ENCODE data around the gene TNFRSF18. TPM values are rescaled to one million over a fixed set of nuclear protein-coding genes. Genes with fewer than 3 reads are reported as not detected.

Gene TNFRSF18
- total RNA-seq, 1 donor from 2014 or later = not detected

DNA sequence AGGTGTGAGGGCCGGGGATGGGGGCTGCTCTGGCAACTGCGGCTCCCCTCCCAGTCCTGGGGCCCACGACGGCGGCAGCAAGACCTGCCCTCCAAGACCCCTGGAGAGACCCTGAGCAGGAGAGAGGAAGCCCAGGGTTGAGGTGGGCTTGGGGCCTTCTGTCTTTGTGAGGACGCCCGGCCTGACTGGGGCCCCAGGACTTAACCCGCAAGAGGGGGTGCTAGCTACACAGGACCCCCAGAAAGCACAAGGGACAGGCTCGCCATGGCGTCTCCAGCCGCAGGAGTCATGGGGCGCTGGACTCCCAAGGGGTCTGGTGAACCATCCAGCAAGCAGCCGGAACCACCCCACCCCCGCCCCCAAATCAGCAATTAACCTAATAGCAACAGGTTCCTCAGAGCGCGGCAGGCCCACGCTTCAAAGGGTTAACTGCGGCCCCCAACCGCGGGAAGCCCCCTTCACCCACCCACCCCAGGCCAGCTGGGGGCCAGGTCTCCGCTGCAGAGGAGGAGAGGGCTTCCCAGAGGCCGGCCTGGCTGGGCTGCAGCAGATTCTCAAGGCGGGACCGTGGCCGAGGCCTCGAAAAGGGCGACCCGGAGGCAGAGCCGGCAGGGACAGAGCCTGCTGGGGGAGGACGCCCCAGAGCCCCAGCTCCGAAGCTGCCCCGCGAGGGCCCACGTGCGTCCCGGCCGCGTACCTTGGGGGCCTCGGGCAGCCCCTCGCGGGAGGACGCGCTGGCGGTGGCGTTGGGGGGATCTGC lies 39.6 kb upstream of the TNFRSF18 start:
- Mint-ChIP-seq H3K9me3 (ENCODE audit: low read depth) (no peaks in the 10 kb centered on the region), H3K4me1 (ENCODE audit: low read depth) (peaks cover 1% of the 10 kb centered on the region)
- TF ChIP-seq, protein P1, sequence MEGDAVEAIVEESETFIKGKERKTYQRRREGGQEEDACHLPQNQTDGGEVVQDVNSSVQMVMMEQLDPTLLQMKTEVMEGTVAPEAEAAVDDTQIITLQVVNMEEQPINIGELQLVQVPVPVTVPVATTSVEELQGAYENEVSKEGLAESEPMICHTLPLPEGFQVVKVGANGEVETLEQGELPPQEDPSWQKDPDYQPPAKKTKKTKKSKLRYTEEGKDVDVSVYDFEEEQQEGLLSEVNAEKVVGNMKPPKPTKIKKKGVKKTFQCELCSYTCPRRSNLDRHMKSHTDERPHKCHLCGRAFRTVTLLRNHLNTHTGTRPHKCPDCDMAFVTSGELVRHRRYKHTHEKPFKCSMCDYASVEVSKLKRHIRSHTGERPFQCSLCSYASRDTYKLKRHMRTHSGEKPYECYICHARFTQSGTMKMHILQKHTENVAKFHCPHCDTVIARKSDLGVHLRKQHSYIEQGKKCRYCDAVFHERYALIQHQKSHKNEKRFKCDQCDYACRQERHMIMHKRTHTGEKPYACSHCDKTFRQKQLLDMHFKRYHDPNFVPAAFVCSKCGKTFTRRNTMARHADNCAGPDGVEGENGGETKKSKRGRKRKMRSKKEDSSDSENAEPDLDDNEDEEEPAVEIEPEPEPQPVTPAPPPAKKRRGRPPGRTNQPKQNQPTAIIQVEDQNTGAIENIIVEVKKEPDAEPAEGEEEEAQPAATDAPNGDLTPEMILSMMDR (IDR thresholded peaks at IDR 0.05) = no peak

DNA sequence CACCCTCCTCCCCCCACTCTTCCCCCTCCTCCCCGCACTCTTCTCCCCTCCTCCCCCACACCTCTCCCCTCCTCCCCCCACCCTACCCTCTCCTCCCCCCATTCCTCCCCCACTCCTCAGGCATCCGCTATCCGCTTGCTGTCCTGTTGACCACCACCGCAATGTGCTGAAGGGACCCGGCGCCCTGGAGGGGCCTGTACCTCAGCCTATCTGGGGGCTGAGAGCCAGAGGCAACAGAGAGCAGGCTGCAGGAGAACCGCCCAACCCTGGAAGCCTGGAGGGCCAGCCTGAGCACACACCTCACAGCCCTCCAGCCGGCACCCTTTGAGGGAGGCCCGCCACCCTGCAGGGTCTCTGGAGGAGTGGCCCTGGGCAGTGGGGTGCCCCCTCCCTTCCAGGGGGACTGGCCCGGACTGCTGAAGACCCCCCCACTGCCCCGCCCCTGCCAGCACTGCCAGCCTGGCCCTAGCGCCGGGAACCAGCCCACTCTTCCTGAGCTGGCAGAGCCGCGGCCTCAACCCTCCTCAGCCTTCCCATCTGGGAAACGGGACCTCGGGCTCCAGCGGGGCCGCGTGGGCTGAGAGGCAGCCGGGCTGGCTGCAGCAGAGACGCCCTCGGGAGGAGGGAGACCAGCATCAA lies 38.9 kb upstream of the TNFRSF18 start:
- H3K27me3 Mint-ChIP-seq (ENCODE audit: low read depth) = no peaks in the 10 kb centered on the region
- TF ChIP-seq, protein P1 (IDR thresholded peaks at IDR 0.05) = no peak

More for the DNA sequence above, 39.6 kb upstream of the TNFRSF18 start:
- H3K36me3 Mint-ChIP-seq (ENCODE audit: low read depth) = no peaks in the 10 kb centered on the region
- DNase-seq (ENCODE audit: low spot score) = no peak
- no peak overlapping the region for H3K4me3 Mint-ChIP-seq (ENCODE audit: unreplicated experiment)
- H3K27ac Mint-ChIP-seq (ENCODE audit: unreplicated experiment) = no peak overlapping the region
- no peaks in the 10 kb centered on the region for H3K27me3 Mint-ChIP-seq (ENCODE audit: low read depth)

DNA sequence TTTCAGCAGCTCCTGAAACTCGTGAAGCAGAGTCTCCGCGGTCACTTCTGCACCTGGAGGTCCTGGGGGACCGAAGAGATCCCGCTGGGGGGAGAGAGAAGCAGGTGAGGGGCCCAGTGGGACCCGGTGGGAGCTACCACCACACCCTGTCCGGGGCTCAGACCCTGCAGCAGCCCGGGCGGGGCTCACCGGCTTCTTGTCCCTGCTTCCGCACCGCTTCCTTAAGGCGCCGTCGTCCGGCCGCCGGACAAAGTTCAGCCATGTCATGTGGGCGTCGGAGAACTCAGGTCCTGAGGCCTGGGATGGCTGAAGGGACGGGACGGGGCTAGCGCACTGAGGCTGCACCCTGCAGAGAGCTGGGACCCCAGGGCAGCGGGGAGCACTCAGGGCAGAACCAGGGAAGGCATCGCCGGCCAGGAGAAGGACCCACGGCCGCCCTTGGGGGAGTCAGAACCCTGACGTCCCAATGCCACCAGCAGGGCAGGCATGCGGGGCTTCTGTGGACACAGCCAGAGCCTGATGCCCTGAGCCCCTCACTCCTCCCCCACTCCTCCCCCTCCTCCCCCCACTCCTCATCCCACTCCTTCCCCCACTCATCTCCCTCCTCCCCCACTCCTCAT lies 37.9 kb upstream of the TNFRSF18 start:
- peaks cover 3% of the 10 kb centered on the region for H3K4me1 Mint-ChIP-seq (ENCODE audit: low read depth)
- TF ChIP-seq, protein P1 (IDR thresholded peaks at IDR 0.05) = no peak
- no peak overlapping the region for H3K27ac Mint-ChIP-seq (ENCODE audit: unreplicated experiment)
- no peaks in the 10 kb centered on the region for H3K27me3 Mint-ChIP-seq (ENCODE audit: low read depth)
- H3K36me3 Mint-ChIP-seq (ENCODE audit: low read depth) = no peaks in the 10 kb centered on the region
- H3K4me3 Mint-ChIP-seq (ENCODE audit: unreplicated experiment) = no peak overlapping the region
- no peak for DNase-seq (ENCODE audit: low spot score)
- H3K9me3 Mint-ChIP-seq (ENCODE audit: low read depth) = no peaks in the 10 kb centered on the region

More for the DNA sequence above, 38.9 kb upstream of the TNFRSF18 start:
- Mint-ChIP-seq H3K4me3 (ENCODE audit: unreplicated experiment) (no peak overlapping the region), H3K9me3 (ENCODE audit: low read depth) (no peaks in the 10 kb centered on the region), H3K4me1 (ENCODE audit: low read depth) (no peaks in the 10 kb centered on the region), H3K36me3 (ENCODE audit: low read depth) (no peaks in the 10 kb centered on the region), H3K27ac (ENCODE audit: unreplicated experiment) (no peak overlapping the region)
- peak; percentile 91 for DNase-seq (ENCODE audit: low spot score)

DNA sequence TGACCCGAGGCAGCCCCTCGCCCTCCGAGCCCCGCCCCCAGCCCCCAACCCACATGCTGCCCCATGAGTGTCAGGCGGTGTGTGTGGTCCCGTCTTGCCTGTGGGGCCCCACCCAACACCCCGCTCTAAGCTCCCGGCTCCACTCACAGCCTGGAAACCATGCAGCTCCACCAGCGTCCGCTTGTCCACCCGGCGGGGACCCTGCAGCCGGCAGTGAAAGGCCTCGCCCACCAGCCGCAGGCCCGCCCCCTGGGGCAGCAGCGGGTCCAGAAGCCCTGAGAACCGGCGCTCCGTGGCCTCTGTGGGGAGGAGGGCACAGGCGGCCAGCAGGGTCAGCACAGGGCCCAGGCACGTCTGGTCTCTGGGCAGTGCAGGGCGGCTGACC lies 37.4 kb upstream of the TNFRSF18 start:
- no peaks in the 10 kb centered on the region for H3K36me3 Mint-ChIP-seq (ENCODE audit: low read depth)
- H3K4me3 Mint-ChIP-seq (ENCODE audit: unreplicated experiment) = no peak overlapping the region
- no peaks in the 10 kb centered on the region for H3K27me3 Mint-ChIP-seq (ENCODE audit: low read depth)
- no peak for DNase-seq (ENCODE audit: low spot score)
- no peak overlapping the region for H3K27ac Mint-ChIP-seq (ENCODE audit: unreplicated experiment)
- H3K9me3 Mint-ChIP-seq (ENCODE audit: low read depth) = no peaks in the 10 kb centered on the region
- H3K4me1 Mint-ChIP-seq (ENCODE audit: low read depth) = peaks cover 3% of the 10 kb centered on the region
- TF ChIP-seq, protein P1 (IDR thresholded peaks at IDR 0.05) = no peak

DNA sequence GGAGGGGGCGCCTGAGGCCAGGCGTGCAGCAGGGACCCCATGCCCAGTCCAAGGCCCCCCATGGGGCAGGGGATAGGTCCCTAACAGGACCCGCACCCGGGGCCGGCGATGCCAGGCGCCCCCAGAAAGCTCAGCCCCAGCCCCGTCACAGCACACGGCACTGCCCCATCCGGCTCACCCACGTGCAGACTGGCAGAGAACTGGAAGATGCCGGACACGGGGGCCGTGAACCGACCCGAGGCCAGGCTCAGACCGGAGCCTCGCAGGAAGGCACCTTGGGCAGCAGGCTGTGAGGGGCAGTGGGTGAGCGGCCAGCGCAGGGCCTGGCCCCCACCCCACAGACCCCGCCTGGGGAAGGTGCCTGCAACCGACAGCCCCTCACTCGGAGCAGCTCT lies 36.9 kb upstream of the TNFRSF18 start:
- peaks cover 3% of the 10 kb centered on the region for H3K4me1 Mint-ChIP-seq (ENCODE audit: low read depth)
- no peaks in the 10 kb centered on the region for H3K36me3 Mint-ChIP-seq (ENCODE audit: low read depth)
- DNase-seq (ENCODE audit: low spot score) = no peak
- no peak overlapping the region for H3K27ac Mint-ChIP-seq (ENCODE audit: unreplicated experiment)
- no peaks in the 10 kb centered on the region for H3K27me3 Mint-ChIP-seq (ENCODE audit: low read depth)
- TF ChIP-seq, protein P1 (IDR thresholded peaks at IDR 0.05) = no peak
- no peaks in the 10 kb centered on the region for H3K9me3 Mint-ChIP-seq (ENCODE audit: low read depth)
- no peak overlapping the region for H3K4me3 Mint-ChIP-seq (ENCODE audit: unreplicated experiment)

Data from chondrocyte (in vitro differentiated cells).